Chondrocyte (in vitro differentiated cells): ENCODE measurements around the gene EIF2D. TPM values are rescaled to one million over a fixed set of nuclear protein-coding genes. Genes with fewer than 3 reads are reported as not detected.

Experiments
- DNase-seq: peaks from one replicate; pipeline ENCODE4 v3.0.0; 2021; ENCODE audit warnings: mixed read lengths, low spot score
- H3K27ac Mint-ChIP-seq: one replicate; pipeline ENCODE4 v1.8.0; 2021; ENCODE audit warnings: mild to moderate bottlenecking, moderate library complexity, mixed read lengths; ENCODE audit not compliant: unreplicated experiment
- H3K27me3 Mint-ChIP-seq: 2 replicates; pipeline ENCODE4 v1.8.0; 2021; ENCODE audit warnings: low read depth, mixed read lengths
- H3K36me3 Mint-ChIP-seq: 2 replicates; pipeline ENCODE4 v1.8.0; 2021; ENCODE audit warnings: low read depth, mixed read lengths
- H3K4me1 Mint-ChIP-seq: 2 replicates; pipeline ENCODE4 v1.8.0; 2021; ENCODE audit warnings: low read depth, mild to moderate bottlenecking, mixed read lengths
- H3K4me3 Mint-ChIP-seq: one replicate; pipeline ENCODE4 v1.8.0; 2021; ENCODE audit warnings: mild to moderate bottlenecking, moderate library complexity, mixed read lengths; ENCODE audit not compliant: unreplicated experiment
- H3K9me3 Mint-ChIP-seq: 2 replicates; pipeline ENCODE4 v1.8.0; 2021; ENCODE audit warnings: low read depth, mixed read lengths
- CTCF ChIP-seq: fragments of 200-600 bp; sonication (generic); IDR thresholded peaks from 2 replicates; pipeline ENCODE4 v1.5.0; 2021; ENCODE audit warnings: antibody characterized with exemption, mild to moderate bottlenecking, moderate library complexity
- total RNA-seq: library from RNA; stranded (reverse); gene quantifications from 3 replicates; pipeline ENCODE4 v1.2.1, GENCODE V29; 2021

Gene EIF2D
- total RNA-seq, 1 donor from 2014 or later = 33.9 TPM

- Mint-ChIP-seq H3K27ac (peak overlapping the region; percentile 55), H3K36me3 (peaks cover 26% of the 10 kb centered on the region), H3K4me3 (no peak overlapping the region), H3K4me1 (peaks cover 44% of the 10 kb centered on the region), H3K9me3 (no peaks in the 10 kb centered on the region), H3K27me3 (no peaks in the 10 kb centered on the region)
- DNase-seq = no peak
- peak; percentile 58 for TF ChIP-seq CTCF
Observed at GRCh38 chr1:206590025-206590758, 22.1 kb downstream of the EIF2D start.

- no peak for TF ChIP-seq CTCF
- Mint-ChIP-seq H3K27me3 (no peaks in the 10 kb centered on the region), H3K4me3 (no peak overlapping the region), H3K4me1 (peaks cover 41% of the 10 kb centered on the region), H3K36me3 (peaks cover 20% of the 10 kb centered on the region), H3K9me3 (no peaks in the 10 kb centered on the region), H3K27ac (peak overlapping the region; percentile 93)
- DNase-seq = no peak
Observed at GRCh38 chr1:206589206-206589605, 23.1 kb downstream of the EIF2D start.

DNA sequence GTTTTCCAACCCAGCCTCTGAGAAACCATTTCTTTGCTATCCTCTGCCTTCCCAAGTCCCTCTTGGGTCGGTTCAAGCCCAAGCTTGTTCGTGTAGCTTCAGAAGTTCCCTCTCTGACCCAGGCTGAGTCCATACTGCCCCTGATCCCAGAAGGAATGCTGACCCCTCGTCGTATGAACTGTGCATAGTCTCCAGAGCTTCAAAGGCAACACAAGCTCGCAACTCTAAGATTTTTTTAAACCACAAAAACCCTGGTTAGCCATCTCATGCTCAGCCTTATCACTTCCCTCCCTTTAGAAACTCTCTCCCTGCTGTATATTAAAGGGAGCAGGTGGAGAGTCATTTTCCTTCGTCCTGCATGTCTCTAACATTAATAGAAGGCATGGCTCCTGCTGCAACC lies 23.8 kb downstream of the EIF2D start:
- no peak for DNase-seq
- Mint-ChIP-seq H3K4me1 (peaks cover 43% of the 10 kb centered on the region), H3K4me3 (no peak overlapping the region), H3K9me3 (no peaks in the 10 kb centered on the region), H3K36me3 (peaks cover 17% of the 10 kb centered on the region), H3K27me3 (peaks cover 1% of the 10 kb centered on the region), H3K27ac (peak overlapping the region; percentile 93)
- TF ChIP-seq CTCF = no peak

DNA sequence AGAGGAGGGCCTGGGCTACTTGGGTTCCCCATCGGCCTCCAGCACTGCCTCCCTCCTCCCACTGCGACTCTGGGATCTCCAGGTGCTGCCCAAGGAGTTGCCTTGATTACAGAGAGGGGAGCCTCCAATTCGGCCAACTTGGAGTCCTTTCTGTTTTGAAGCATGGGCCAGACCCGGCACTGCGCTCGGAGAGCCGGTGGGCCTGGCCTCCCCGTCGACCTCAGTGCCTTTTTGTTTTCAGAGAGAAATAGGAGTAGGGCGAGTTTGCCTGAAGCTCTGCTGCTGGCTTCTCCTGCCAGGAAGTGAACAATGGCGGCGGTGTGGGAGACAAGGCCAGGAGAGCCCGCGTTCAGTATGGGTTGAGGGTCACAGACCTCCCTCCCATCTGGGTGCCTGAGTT lies 24.4 kb downstream of the EIF2D start:
- no peak for DNase-seq
- Mint-ChIP-seq H3K4me1 (peaks cover 43% of the 10 kb centered on the region), H3K9me3 (no peaks in the 10 kb centered on the region), H3K36me3 (peaks cover 14% of the 10 kb centered on the region), H3K4me3 (no peak overlapping the region), H3K27ac (no peak overlapping the region), H3K27me3 (peaks cover 4% of the 10 kb centered on the region)
- TF ChIP-seq CTCF = no peak

- H3K4me3 Mint-ChIP-seq = no peak overlapping the region
Observed at GRCh38 chr1:206586501-206587445, 25.5 kb downstream of the EIF2D start.

More at GRCh38 chr1:206586501-206587445, 25.5 kb downstream of the EIF2D start:
- Mint-ChIP-seq H3K4me1 (peaks cover 43% of the 10 kb centered on the region), H3K27me3 (peaks cover 4% of the 10 kb centered on the region), H3K27ac (peak overlapping the region; percentile 47), H3K36me3 (peaks cover 5% of the 10 kb centered on the region), H3K9me3 (no peaks in the 10 kb centered on the region)
- no peak for TF ChIP-seq CTCF
- no peak for DNase-seq
